HepG2 (cell line): ENCODE data around the gene CEP131. TPM values are rescaled to one million over a fixed set of nuclear protein-coding genes. Genes with fewer than 3 reads are reported as not detected.
A peak's percentile ranks its signal among the peaks of the same experiment; 100 is the strongest.

Experiments
- FOXP1 ChIP-seq, 2 experiments: fragments of 450-650 bp in 1 of 2; IDR thresholded peaks; 2 replicates each; pipeline ENCODE4 v1.6.1; 2017 to 2018; ENCODE audit warnings: antibody characterized with exemption in 1 of 2
- HNF4G ChIP-seq, 2 experiments: sonication (generic) in 1 of 2; formaldehyde crosslinking in 1 of 2; IDR thresholded peaks; 2 replicates each; pipeline versions ENCODE4 v1.4.0 to v1.6.1; 2011 to 2020; ENCODE audit warnings: borderline replicate concordance in 2 of 2, low read depth in 2 of 2, mild to moderate bottlenecking in 2 of 2, low read length in 1 of 2, missing genetic modification reagents in 1 of 2, moderate library complexity in 1 of 2
- IKZF5 ChIP-seq: IDR thresholded peaks from 2 replicates; pipeline ENCODE4 v1.6.1; 2018; ENCODE audit warnings: missing genetic modification reagents, mild to moderate bottlenecking, missing compliant biosample characterization
- MEF2D ChIP-seq: sonication (generic); formaldehyde crosslinking; IDR thresholded peaks from 2 replicates; pipeline ENCODE4 v1.5.1; 2020; ENCODE audit warnings: mild to moderate bottlenecking, missing genetic modification reagents
- NFYB ChIP-seq: sonication (generic); formaldehyde crosslinking; IDR thresholded peaks from 2 replicates; pipeline ENCODE4 v1.4.0; 2020; ENCODE audit warnings: missing genetic modification reagents
- PBX3 ChIP-seq: sonication (generic); formaldehyde crosslinking; IDR thresholded peaks from 2 replicates; pipeline ENCODE4 v1.8.1; 2023; ENCODE audit warnings: missing genetic modification reagents, inconsistent platforms, borderline replicate concordance
- PITX1 ChIP-seq: sonication (generic); formaldehyde crosslinking; IDR thresholded peaks from 2 replicates; pipeline ENCODE4 v1.5.1; 2020; ENCODE audit warnings: mild to moderate bottlenecking, missing genetic modification reagents
- SNAI1 ChIP-seq: sonication (generic); formaldehyde crosslinking; IDR thresholded peaks from 2 replicates; pipeline ENCODE4 v1.5.0; 2020; ENCODE audit warnings: mild to moderate bottlenecking, missing genetic modification reagents, borderline replicate concordance
- SRY ChIP-seq: sonication (generic); formaldehyde crosslinking; IDR thresholded peaks from 2 replicates; pipeline ENCODE4 v1.8.0; 2022; ENCODE audit warnings: mild to moderate bottlenecking, missing genetic modification reagents
- TBX2 ChIP-seq: sonication (generic); formaldehyde crosslinking; IDR thresholded peaks from 2 replicates; pipeline ENCODE4 v1.5.0; 2020; ENCODE audit warnings: missing genetic modification reagents, mild to moderate bottlenecking, borderline replicate concordance
- TCF12 ChIP-seq, 2 experiments: fragments of 450-650 bp in 1 of 2; sonication (generic) in 1 of 2; formaldehyde crosslinking in 1 of 2; IDR thresholded peaks; 2 replicates each; pipeline versions ENCODE4 v1.6.1 to v1.8.0; 2017 to 2022; ENCODE audit warnings: antibody characterized with exemption in 1 of 2, mild to moderate bottlenecking in 1 of 2, missing genetic modification reagents in 1 of 2, moderate library complexity in 1 of 2
- THAP7 ChIP-seq: sonication (generic); formaldehyde crosslinking; IDR thresholded peaks from 2 replicates; pipeline ENCODE4 v1.8.1; 2023; ENCODE audit warnings: mild to moderate bottlenecking, missing genetic modification reagents
- THAP9 ChIP-seq: sonication (generic); formaldehyde crosslinking; IDR thresholded peaks from 2 replicates; pipeline ENCODE4; 2020; ENCODE audit warnings: missing genetic modification reagents, mild to moderate bottlenecking, borderline replicate concordance
- ZBTB3 ChIP-seq: sonication (generic); formaldehyde crosslinking; IDR thresholded peaks from 2 replicates; pipeline ENCODE4 v1.4.0; 2020; ENCODE audit warnings: low read depth, mild to moderate bottlenecking, moderate library complexity, missing genetic modification reagents, borderline replicate concordance
- ZGPAT ChIP-seq: IDR thresholded peaks from 2 replicates; pipeline ENCODE4 v1.6.1; 2016; ENCODE audit warnings: mild to moderate bottlenecking
- polyA plus RNA-seq, 8 experiments: library from polyadenylated mRNA; depleted of rRNA in 3 of 8; stranded (reverse) in 7 of 8; unstranded in 1 of 8; fragments of >200 nt; fragmentation: Illumina TruSeq in 4 of 8; extraction: Trizol in 4 of 8; gene quantifications; 2 replicates each; pipeline versions ENCODE4 v1.2.1 to v1.2.3, GENCODE V29; 2011 to 2016; ENCODE audit warnings: low read depth in 4 of 8, missing spikeins in 1 of 8, mixed read lengths in 1 of 8; ENCODE audit not compliant: insufficient read depth in 1 of 8
- total RNA-seq, 5 experiments: library from RNA; depleted of rRNA; stranded (reverse); fragments of >200 nt; fragmentation: Illumina TruSeq; extraction: Trizol; gene quantifications; 2 replicates each; pipeline ENCODE4 v1.2.3, GENCODE V29; 2016; ENCODE audit warnings: low read depth in 1 of 5

The CEP131 gene
- total and polyA plus RNA-seq, 2 of the 13 experiments (the other 11 are each of a cell fraction or from before 2014, with no cell fraction given): 5.0 to 16.8 TPM

- TF ChIP-seq THAP7 (0 out of 2 replicates have a peak, but pooled peaks have one; percentile 31), THAP9 (CRISPR knock-in tag) (peak; percentile 93), IKZF5 (CRISPR knock-in tag) (peak; percentile 74), TCF12 (IDR thresholded peaks at IDR 0.05) (no peak), TCF12 (CRISPR knock-in tag; IDR thresholded peaks at IDR 0.05) (no peak; the same call in none of the 2 replicates), TBX2 (no peak; the same call in 1 of the 2 replicates), SRY (CRISPR knock-in tag) (peak; percentile 36), SNAI1 (CRISPR knock-in tag) (0 out of 2 replicates have a peak, but pooled peaks have one; percentile 53), ZGPAT (peak; percentile 35; the same call in 1 of the 2 replicates), NFYB (peak; percentile 100), PITX1 (CRISPR knock-in tag) (0 out of 2 replicates have a peak, but pooled peaks have one; percentile 45), HNF4G (IDR thresholded peaks at IDR 0.05; ENCODE audit: borderline replicate concordance, low read depth, low read length) (no peak), HNF4G (CRISPR knock-in tag; IDR thresholded peaks at IDR 0.05; ENCODE audit: borderline replicate concordance, low read depth) (0 out of 2 replicates have a peak, but pooled peaks have one; percentile 56), MEF2D (CRISPR knock-in tag) (peak; percentile 36; the same call in 1 of the 2 replicates), PBX3 (peak; percentile 95), FOXP1 (IDR thresholded peaks at IDR 0.05) (no peak), FOXP1 (CRISPR knock-in tag; IDR thresholded peaks at IDR 0.05) (no peak), ZBTB3 (CRISPR knock-in tag) (0 out of 2 replicates have a peak, but pooled peaks have one; percentile 47)
These were observed 16.3 kb upstream of the CEP131 start, which contains the start of the genes NDUFAF8 and TEPSIN (continued) for GRCh38 chr17:81238815-81239713.
